A549 (cell line): ENCODE data around the gene PDE4D. TPM values are rescaled to one million over a fixed set of nuclear protein-coding genes. Genes with fewer than 3 reads are reported as not detected.

Experiments used
- ATAC-seq, 2 experiments: fragments of 200-7000 bp in 1 of 2; fragments of >200 bp in 1 of 2; cut with Nextera tagmentation in 1 of 2; cut with Tn5 transposase in 1 of 2; 3 replicates each; pipeline versions ENCODE4 v1.8.0 to v1.9.1; 2018 to 2020; ENCODE audit warnings: mild to moderate bottlenecking in 1 of 2, moderate library complexity in 1 of 2
- CTCF ChIA-PET: fragments of 300-600 bp; sonication (Branson Sonifier 250); formaldehyde crosslinking; extraction: SDS; loops from one replicate; lab custom pipeline; 2021; ENCODE audit warnings: antibody characterized with exemption, inconsistent platforms; lab: Yijun Ruan, JAX
- POLR2A ChIA-PET: fragments of 350-600 bp; formaldehyde crosslinking; extraction: SDS; loops from one replicate; lab custom pipeline; 2021; ENCODE audit warnings: antibody characterized with exemption, inconsistent platforms; lab: Yijun Ruan, JAX
- DNase-seq, 2 experiments: peaks; one replicate each; pipeline versions ENCODE4 v3.0.0 to v3.0.0-alpha.2; 2011 to 2016; ENCODE audit warnings: low read depth in 1 of 2, low spot score in 1 of 2
- FAIRE-seq: peaks from 2 replicates; lab custom pipeline; 2011; peaks lifted over from hg19 to GRCh38; lab: Jason Lieb, UNC
- H3K27ac ChIP-seq, 2 experiments: fragments of >200 bp; sonication (Bioruptor Twin); formaldehyde crosslinking; 3 replicates each; pipeline ENCODE4 v1.5.1; 2016 to 2017
- H3K4me1 ChIP-seq: fragments of >200 bp; sonication (Bioruptor Twin); formaldehyde crosslinking; 3 replicates; pipeline ENCODE4 v1.6.1; 2016
- H3K4me2 ChIP-seq: fragments of >200 bp; sonication (Bioruptor Twin); formaldehyde crosslinking; 3 replicates; pipeline ENCODE4 v1.6.1; 2016
- H3K4me3 ChIP-seq: fragments of >200 bp; sonication (Bioruptor Twin); formaldehyde crosslinking; 3 replicates; pipeline ENCODE4 v1.5.1; 2016
- H3K9me3 ChIP-seq: fragments of >200 bp; sonication (Bioruptor Twin); formaldehyde crosslinking; 3 replicates; pipeline ENCODE4 v1.6.1; 2016
- CBX8 ChIP-seq: fragments of 200-600 bp; sonication (generic); IDR thresholded peaks from 2 replicates; pipeline ENCODE4 v1.6.1; 2016
- CHD2 ChIP-seq: fragments of 150-350 bp; IDR thresholded peaks from 2 replicates; pipeline ENCODE4 v1.6.1; 2014; ENCODE audit warnings: low read length; ENCODE audit not compliant: partially characterized antibody
- EHMT2 ChIP-seq: fragments of 200-600 bp; sonication (generic); IDR thresholded peaks from 2 replicates; pipeline ENCODE4 v1.6.1; 2016; ENCODE audit warnings: antibody characterized with exemption, low read depth, mild to moderate bottlenecking, moderate library complexity
- ESRRA ChIP-seq: fragments of 150-350 bp; IDR thresholded peaks from 2 replicates; pipeline ENCODE4 v1.6.1; 2014; ENCODE audit warnings: mild to moderate bottlenecking, low read length, borderline replicate concordance
- FOSL2 ChIP-seq, 2 experiments: fragments of 450-650 bp in 1 of 2; fragments of >200 bp in 1 of 2; sonication (Bioruptor Twin) in 1 of 2; formaldehyde crosslinking; IDR thresholded peaks; 2 replicates each; pipeline versions ENCODE4 v1.5.0 to v1.6.1; 2016 to 2020; ENCODE audit warnings: mild to moderate bottlenecking in 1 of 2, moderate library complexity in 1 of 2
- HDAC2 ChIP-seq: fragments of 200-600 bp; sonication (generic); IDR thresholded peaks from 2 replicates; pipeline ENCODE4 v1.6.1; 2016
- HEYL ChIP-seq: fragments of 250-450 bp; sonication (Bioruptor Pico); IDR thresholded peaks from 2 replicates; pipeline ENCODE4 v1.8.0; 2021; ENCODE audit warnings: mild to moderate bottlenecking, moderate library complexity
- HOXA7 ChIP-seq: fragments of 250-450 bp; sonication (Bioruptor Pico); IDR thresholded peaks from 2 replicates; pipeline ENCODE4 v1.5.0; 2020; ENCODE audit warnings: mild to moderate bottlenecking, moderate library complexity
- HOXB13 ChIP-seq: fragments of 250-450 bp; sonication (Bioruptor Pico); IDR thresholded peaks from 2 replicates; pipeline ENCODE4 v1.5.0; 2020; ENCODE audit warnings: low read depth, mild to moderate bottlenecking, moderate library complexity
- KDM5A ChIP-seq: fragments of 200-600 bp; sonication (generic); IDR thresholded peaks from 2 replicates; pipeline ENCODE4 v1.6.1; 2016; ENCODE audit warnings: antibody characterized with exemption, mild to moderate bottlenecking
- NFE2L2 ChIP-seq: fragments of 150-350 bp; conservative IDR thresholded peaks from 2 replicates; pipeline ENCODE4 v1.6.1; 2014; ENCODE audit warnings: low read length
- NPAS2 ChIP-seq: fragments of 250-450 bp; sonication (Bioruptor Pico); IDR thresholded peaks from 2 replicates; pipeline ENCODE4 v1.8.0; 2022; ENCODE audit warnings: mild to moderate bottlenecking, moderate library complexity, borderline replicate concordance
- RARB ChIP-seq: fragments of 250-450 bp; sonication (Bioruptor Pico); IDR thresholded peaks from 2 replicates; pipeline ENCODE4 v1.8.0; 2021; ENCODE audit warnings: mild to moderate bottlenecking, moderate library complexity
- RFX5 ChIP-seq: fragments of 450-650 bp; IDR thresholded peaks from 2 replicates; pipeline ENCODE4 v1.7.1; 2014; ENCODE audit warnings: antibody characterized with exemption, mild to moderate bottlenecking, moderate library complexity
- RNF2 ChIP-seq: fragments of 200-600 bp; sonication (generic); IDR thresholded peaks from 2 replicates; pipeline ENCODE4 v1.6.1; 2016; ENCODE audit warnings: low read depth, mild to moderate bottlenecking, antibody characterized with exemption, moderate library complexity, borderline replicate concordance
- SREBF2 ChIP-seq: fragments of 450-650 bp; IDR thresholded peaks from 2 replicates; pipeline ENCODE4 v1.6.1; 2014; ENCODE audit warnings: mild to moderate bottlenecking, moderate library complexity
- ZNF302 ChIP-seq: fragments of 250-450 bp; sonication (Bioruptor Pico); IDR thresholded peaks from 2 replicates; pipeline ENCODE4 v1.9.0; 2021; ENCODE audit warnings: inconsistent platforms, mild to moderate bottlenecking, moderate library complexity
- WGBS: methylation state at CpG from one replicate; pipeline ENCODE4 v1.1.6; 2017; ENCODE audit errors: missing lambda C conversion rate; 5-methylcytosine and 5-hydroxymethylcytosine counted together
- polyA plus RNA-seq, 4 experiments: library from polyadenylated mRNA; depleted of rRNA in 3 of 4; stranded (reverse); fragments of >200 nt; fragmentation: RNase III in 1 of 4; extraction: RNeasy Plus Mini Kit Qiagen cat#74134 plus additional on column Dnase treatment in 1 of 4; gene quantifications; 2 replicates in 3 of 4; 3 replicates in 1 of 4; pipeline ENCODE4 v1.2.3, GENCODE V29; 2011 to 2017
- TF ChIP-seq, protein P1 (sequence below): fragments of >200 bp; sonication (Bioruptor Twin); formaldehyde crosslinking; IDR thresholded peaks from 2 replicates; pipeline ENCODE4 v1.6.1; 2016
- TF ChIP-seq, protein P2 (sequence below): IDR thresholded peaks from 2 replicates; pipeline ENCODE4 v1.6.1; 2012
- TF ChIP-seq, protein P3 (sequence below): fragments of 200-600 bp; sonication (generic); IDR thresholded peaks from 2 replicates; pipeline ENCODE4 v1.6.1; 2016; ENCODE audit warnings: antibody characterized with exemption, mild to moderate bottlenecking, moderate library complexity

PDE4D gene
- polyA plus RNA-seq, 2 of the 4 experiments (the other 2 are of a cell fraction): 74.0 to 213 TPM

DNA sequence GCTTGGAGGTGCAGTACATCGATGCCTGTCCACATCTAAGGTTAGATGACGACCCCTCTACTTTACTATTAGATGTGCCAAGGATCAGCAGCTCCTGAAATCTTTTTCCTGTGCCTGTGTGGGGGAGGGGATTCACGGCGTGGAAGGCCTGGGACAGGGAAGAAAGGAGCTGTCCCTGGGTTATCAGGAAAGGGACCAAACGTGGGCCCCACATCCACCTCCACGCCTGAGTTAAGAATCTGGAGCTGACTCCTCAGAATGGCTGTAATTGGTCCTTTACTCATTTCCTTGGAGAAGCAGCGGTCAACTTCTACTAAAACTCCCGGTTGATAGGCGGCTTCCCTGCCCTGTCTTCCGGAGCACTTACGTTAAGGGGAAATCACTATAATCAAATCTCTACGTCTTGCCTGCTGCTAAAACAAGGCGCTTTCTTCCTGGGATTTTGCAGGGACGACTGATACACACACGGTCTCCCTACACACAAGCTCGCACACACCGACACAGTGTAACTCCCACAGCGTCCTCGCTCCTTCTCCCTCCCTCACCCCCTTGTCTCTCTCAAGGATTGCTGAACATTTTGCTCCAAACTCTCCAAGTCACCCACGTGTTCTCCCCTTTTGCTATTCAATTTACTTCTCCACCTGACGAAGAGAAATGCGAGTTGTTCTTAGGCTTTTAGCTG lies 1.4 kb downstream of the PDE4D start:
- no peaks in the 10 kb centered on the region; the same call in 2 of the 3 replicates for H3K4me1 ChIP-seq
- no peak overlapping the region for H3K27ac ChIP-seq
- H3K4me3 ChIP-seq: no peak overlapping the region
- no peak for DNase-seq
- no peak for FAIRE-seq
- CTCF ChIA-PET: interaction anchor here (1.2 kb wide), 1 partner anchor 21 kb away, joined by 3 read pairs; no protein-coding TSS in a partner anchor
- no peaks in the 10 kb centered on the region for H3K9me3 ChIP-seq
- H3K4me2 ChIP-seq: no peak overlapping the region
- POLR2A ChIA-PET: no interaction called here
- WGBS: 50% methylated on average over 22 of the region's 22 CpGs
- TF ChIP-seq FOSL2 (IDR thresholded peaks at IDR 0.05) (no peak), FOSL2 (CRISPR knock-in tag; IDR thresholded peaks at IDR 0.05) (no peak), NFE2L2 (no peak), HDAC2 (no peak), RARB (CRISPR knock-in tag) (no peak), ESRRA (no peak), RFX5 (no peak)
- ATAC-seq: no peak

DNA sequence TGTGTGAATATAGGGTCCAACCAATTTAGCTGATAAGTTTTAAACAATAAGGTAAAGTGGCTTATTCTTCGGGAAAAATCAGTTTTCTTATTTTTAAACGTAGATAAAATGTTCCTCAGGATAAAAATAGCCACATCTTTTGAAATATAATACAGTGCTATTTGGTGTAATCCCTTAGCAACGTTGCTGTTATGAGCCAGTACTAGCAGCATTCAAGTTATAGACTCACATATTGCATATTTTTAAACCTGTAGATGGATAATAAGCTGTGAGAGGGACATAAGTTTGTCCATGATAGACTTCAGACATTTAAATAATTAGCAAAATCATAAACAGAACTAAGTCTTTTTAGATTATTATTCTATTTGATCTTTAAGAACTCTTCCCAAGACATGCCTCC lies 6.3 kb downstream of the PDE4D start:
- WGBS: 22% methylated on average over 3 of the region's 3 CpGs
- FAIRE-seq (no peak), DNase-seq (no peak), ATAC-seq (no peak)
- Histone ChIP-seq H3K4me2 (no peak overlapping the region), H3K9me3 (no peaks in the 10 kb centered on the region), H3K4me1 (no peaks in the 10 kb centered on the region; the same call in 2 of the 3 replicates), H3K27ac (no peak overlapping the region), H3K4me3 (no peak overlapping the region)
- CTCF ChIA-PET: no interaction called here
- POLR2A ChIA-PET: no interaction called here
- TF ChIP-seq NPAS2 (no peak), EHMT2 (no peak), FOSL2 (IDR thresholded peaks at IDR 0.05) (no peak), FOSL2 (CRISPR knock-in tag; IDR thresholded peaks at IDR 0.05) (no peak), SREBF2 (no peak), HOXA7 (CRISPR knock-in tag) (no peak)
- TF ChIP-seq, protein P1, sequence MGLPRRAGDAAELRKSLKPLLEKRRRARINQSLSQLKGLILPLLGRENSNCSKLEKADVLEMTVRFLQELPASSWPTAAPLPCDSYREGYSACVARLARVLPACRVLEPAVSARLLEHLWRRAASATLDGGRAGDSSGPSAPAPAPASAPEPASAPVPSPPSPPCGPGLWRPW: no peak
- TF ChIP-seq, all 56 proteins: peak for 0

DNA sequence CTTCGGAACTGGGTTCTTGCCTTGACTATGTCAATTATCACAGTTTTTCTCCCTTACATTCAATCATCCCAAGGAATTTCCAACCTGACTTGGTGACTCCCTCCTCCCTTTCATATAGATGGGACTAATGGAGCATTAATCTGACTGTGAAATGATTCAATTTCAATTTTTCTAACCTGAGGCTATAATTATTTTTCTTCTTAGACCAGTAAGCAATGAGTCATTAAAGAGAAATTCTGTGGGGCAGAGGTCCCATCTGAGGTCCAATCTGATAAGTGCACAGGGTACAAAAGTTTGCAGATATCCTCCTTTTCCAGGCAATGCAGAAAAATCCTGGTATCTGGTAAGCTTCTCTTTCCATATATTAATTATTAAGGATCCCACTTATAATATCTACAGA lies 18.9 kb downstream of the PDE4D start:
- CTCF ChIA-PET: no interaction called here
- WGBS: 82% methylated on average over 1 of the region's 1 CpG
- H3K9me3 ChIP-seq: no peaks in the 10 kb centered on the region
- POLR2A ChIA-PET: interaction anchor here (0.7 kb wide), 1 partner anchor 14 kb away, joined by 3 read pairs; no protein-coding TSS in a partner anchor
- no peak for FAIRE-seq
- no peak for TF ChIP-seq HEYL (CRISPR knock-in tag)
- no peak for TF ChIP-seq SREBF2
- TF ChIP-seq NPAS2: no peak
- TF ChIP-seq CBX8: no peak
- TF ChIP-seq ZNF302: no peak
- TF ChIP-seq HOXB13 (CRISPR knock-in tag): no peak
- no peak for TF ChIP-seq KDM5A
- TF ChIP-seq, protein P2, sequence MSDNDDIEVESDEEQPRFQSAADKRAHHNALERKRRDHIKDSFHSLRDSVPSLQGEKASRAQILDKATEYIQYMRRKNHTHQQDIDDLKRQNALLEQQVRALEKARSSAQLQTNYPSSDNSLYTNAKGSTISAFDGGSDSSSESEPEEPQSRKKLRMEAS: no peak
- no peak for TF ChIP-seq CHD2
- TF ChIP-seq, protein P1: no peak
- TF ChIP-seq RNF2: no peak
- TF ChIP-seq, protein P3, sequence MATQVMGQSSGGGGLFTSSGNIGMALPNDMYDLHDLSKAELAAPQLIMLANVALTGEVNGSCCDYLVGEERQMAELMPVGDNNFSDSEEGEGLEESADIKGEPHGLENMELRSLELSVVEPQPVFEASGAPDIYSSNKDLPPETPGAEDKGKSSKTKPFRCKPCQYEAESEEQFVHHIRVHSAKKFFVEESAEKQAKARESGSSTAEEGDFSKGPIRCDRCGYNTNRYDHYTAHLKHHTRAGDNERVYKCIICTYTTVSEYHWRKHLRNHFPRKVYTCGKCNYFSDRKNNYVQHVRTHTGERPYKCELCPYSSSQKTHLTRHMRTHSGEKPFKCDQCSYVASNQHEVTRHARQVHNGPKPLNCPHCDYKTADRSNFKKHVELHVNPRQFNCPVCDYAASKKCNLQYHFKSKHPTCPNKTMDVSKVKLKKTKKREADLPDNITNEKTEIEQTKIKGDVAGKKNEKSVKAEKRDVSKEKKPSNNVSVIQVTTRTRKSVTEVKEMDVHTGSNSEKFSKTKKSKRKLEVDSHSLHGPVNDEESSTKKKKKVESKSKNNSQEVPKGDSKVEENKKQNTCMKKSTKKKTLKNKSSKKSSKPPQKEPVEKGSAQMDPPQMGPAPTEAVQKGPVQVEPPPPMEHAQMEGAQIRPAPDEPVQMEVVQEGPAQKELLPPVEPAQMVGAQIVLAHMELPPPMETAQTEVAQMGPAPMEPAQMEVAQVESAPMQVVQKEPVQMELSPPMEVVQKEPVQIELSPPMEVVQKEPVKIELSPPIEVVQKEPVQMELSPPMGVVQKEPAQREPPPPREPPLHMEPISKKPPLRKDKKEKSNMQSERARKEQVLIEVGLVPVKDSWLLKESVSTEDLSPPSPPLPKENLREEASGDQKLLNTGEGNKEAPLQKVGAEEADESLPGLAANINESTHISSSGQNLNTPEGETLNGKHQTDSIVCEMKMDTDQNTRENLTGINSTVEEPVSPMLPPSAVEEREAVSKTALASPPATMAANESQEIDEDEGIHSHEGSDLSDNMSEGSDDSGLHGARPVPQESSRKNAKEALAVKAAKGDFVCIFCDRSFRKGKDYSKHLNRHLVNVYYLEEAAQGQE: no peak
- TF ChIP-seq, all 56 proteins: peak for 0
- Histone ChIP-seq H3K27ac (no peak overlapping the region), H3K4me2 (no peak overlapping the region), H3K4me3 (no peak overlapping the region), H3K4me1 (peaks cover 10% of the 10 kb centered on the region; the same call in 1 of the 3 replicates)
- ATAC-seq: no peak
- no peak for DNase-seq
